Right lobe of liver (tissue), 4 donors: ENCODE data around the gene MISP3.
A peak's percentile ranks its signal among the peaks of the same experiment; 100 is the strongest.

Experiments
- CTCF ChIP-seq, 4 donors: fragments of 200-600 bp in 3 of 4; fragments of 450-650 bp in 1 of 4; IDR thresholded peaks; one replicate each; pipeline versions ENCODE4 v1.5.1 to v1.8.0; 2016 to 2022; ENCODE audit warnings: antibody characterized with exemption in 4 of 4, mild to moderate bottlenecking in 2 of 4
- POLR2A ChIP-seq: fragments of 450-650 bp; IDR thresholded peaks from one replicate; pipeline ENCODE4 v1.6.1; 2017; ENCODE audit warnings: antibody characterized with exemption, mild to moderate bottlenecking
- donor health status: DM: no; HTN: no; CAD: no.
- donor health status: DM: no; HTN: no; CAD: no.
- donor health status: DM: no; HTN: yes; CAD: no.

- TF ChIP-seq POLR2A (no peak), CTCF (IDR thresholded peaks at IDR 0.05) (peak in 3 of 4 donors; percentile 25 to 44 (median 28))
These were observed 13.5 kb upstream of the MISP3 start for GRCh38 chr19:14059093-14059480.
